Endothelial cell of umbilical vein (primary cell): ENCODE data around the gene CLOCK. TPM values are rescaled to one million over a fixed set of nuclear protein-coding genes. Genes with fewer than 3 reads are reported as not detected.

Source experiments
- BruUV-seq: library from RNA; stranded (reverse); fragments of 400-500 nt; replicated peaks from 2 replicates; lab custom pipeline; 2021; lab: Mats Ljungman, UMichigan
- CTCF ChIA-PET: fragments of 300-600, 350-600 bp; sonication (Branson Sonifier 250); formaldehyde crosslinking; loops from one replicate; lab custom pipeline; 2021; ENCODE audit warnings: antibody characterized with exemption, inconsistent platforms; lab: Charles Lee
- POLR2A ChIA-PET: fragments of 300-600, 350-600 bp; sonication (Branson Sonifier 250); formaldehyde crosslinking; loops from one replicate; lab custom pipeline; 2021; ENCODE audit warnings: antibody characterized with exemption, inconsistent platforms; lab: Charles Lee
- DNase-seq: peaks from one replicate; pipeline ENCODE4 v3.0.0-alpha.2; 2011; ENCODE audit warnings: low read depth, low spot score
- FAIRE-seq: peaks from 2 replicates; lab custom pipeline; 2011; peaks lifted over from hg19 to GRCh38; lab: Jason Lieb, UNC
- H2AFZ ChIP-seq: 2 replicates; pipeline ENCODE4 v1.6.0; 2012; ENCODE audit warnings: low read depth, low read length, control low read depth, inconsistent platforms
- H3K27ac ChIP-seq: 2 replicates; pipeline ENCODE4 v1.5.1; 2011; ENCODE audit warnings: low read depth, mild to moderate bottlenecking, control low read depth, low read length, moderate library complexity; ENCODE audit not compliant: insufficient read depth
- H3K27me3 ChIP-seq, 2 experiments: 2 replicates each; pipeline versions ENCODE4 v1.6.0 to v1.6.1; 2011; ENCODE audit warnings: low read length in 2 of 2, mixed read lengths in 1 of 2; ENCODE audit not compliant: control insufficient read depth in 2 of 2, insufficient read depth in 2 of 2
- H3K36me3 ChIP-seq, 2 experiments: 2 replicates in 1 of 2; 3 replicates in 1 of 2; pipeline ENCODE4 v1.5.1; 2011; ENCODE audit warnings: low read length in 2 of 2, mild to moderate bottlenecking in 1 of 2, moderate library complexity in 1 of 2; ENCODE audit not compliant: control insufficient read depth in 2 of 2, insufficient read depth in 2 of 2; ENCODE audit errors: extremely low read depth in 1 of 2
- H3K4me1 ChIP-seq: 3 replicates; pipeline ENCODE4 v1.5.1; 2011; ENCODE audit warnings: mild to moderate bottlenecking, low read length; ENCODE audit not compliant: control insufficient read depth, insufficient read depth; ENCODE audit errors: extremely low read depth
- H3K4me2 ChIP-seq: 2 replicates; pipeline ENCODE4 v1.6.1; 2011; ENCODE audit warnings: low read length, control low read depth, mixed read lengths; ENCODE audit not compliant: insufficient read depth
- H3K4me3 ChIP-seq, 3 experiments: fragments of 200-600 bp in 1 of 3; sonication (generic), shearing (Covaris generic) in 1 of 3; replicated peaks in 1 of 3; 2 replicates each; pipeline ENCODE4 v1.5.1; 2011 to 2016; ENCODE audit warnings: control low read depth in 3 of 3, low read length in 3 of 3, mild to moderate bottlenecking in 2 of 3, inconsistent platforms in 1 of 3, low read depth in 1 of 3, moderate library complexity in 1 of 3; ENCODE audit not compliant: insufficient read depth in 1 of 3
- H3K79me2 ChIP-seq: 2 replicates; pipeline ENCODE4 v1.6.0; 2012; ENCODE audit warnings: low read length, inconsistent platforms; ENCODE audit not compliant: control insufficient read depth, insufficient read depth
- H3K9ac ChIP-seq: replicated peaks from 2 replicates; pipeline ENCODE3; 2011; ENCODE audit warnings: low read length, control low read depth; ENCODE audit not compliant: insufficient read depth; ENCODE audit errors: extremely low read depth
- H3K9me1 ChIP-seq: replicated peaks from 3 replicates; pipeline ENCODE4 v1.6.0; 2011; ENCODE audit warnings: mild to moderate bottlenecking, low read length; ENCODE audit not compliant: control insufficient read depth, insufficient read depth; ENCODE audit errors: extremely low read depth
- H3K9me3 ChIP-seq: replicated peaks from 2 replicates; pipeline ENCODE4 v1.5.1; 2012; ENCODE audit warnings: low read length, inconsistent platforms; ENCODE audit not compliant: control insufficient read depth, insufficient read depth
- H4K20me1 ChIP-seq: replicated peaks from 2 replicates; pipeline ENCODE3; 2011; ENCODE audit warnings: mild to moderate bottlenecking, low read length; ENCODE audit not compliant: control insufficient read depth, insufficient read depth; ENCODE audit errors: extremely low read depth
- CTCF ChIP-seq, 2 donors: IDR thresholded peaks; 1 replicate in 1 of 2; 2 replicates in 1 of 2; pipeline ENCODE4 v1.5.1; 2011; ENCODE audit warnings: low read length in 2 of 2, mild to moderate bottlenecking in 2 of 2, moderate library complexity in 2 of 2, control low read depth in 1 of 2, inconsistent platforms in 1 of 2, low read depth in 1 of 2; ENCODE audit not compliant: insufficient read depth in 1 of 2; ENCODE audit errors: extremely low read depth in 1 of 2
- EZH2 ChIP-seq: IDR thresholded peaks from 2 replicates; pipeline ENCODE4 v1.6.1; 2012; ENCODE audit warnings: borderline replicate concordance, low read depth, mild to moderate bottlenecking, moderate library complexity, low read length, inconsistent platforms; ENCODE audit not compliant: severe bottlenecking
- FOS ChIP-seq: IDR thresholded peaks from 2 replicates; pipeline ENCODE4 v1.6.1; 2011; ENCODE audit warnings: mild to moderate bottlenecking, low read length, moderate library complexity, borderline replicate concordance; ENCODE audit not compliant: insufficient read depth
- GATA2 ChIP-seq: IDR thresholded peaks from 2 replicates; pipeline ENCODE4 v1.7.0; 2011; ENCODE audit warnings: low read depth, mild to moderate bottlenecking, moderate library complexity, mixed read lengths, low read length; ENCODE audit not compliant: insufficient read length, insufficient read depth
- JUN ChIP-seq: IDR thresholded peaks from 2 replicates; pipeline ENCODE4 v1.6.1; 2011; ENCODE audit warnings: borderline replicate concordance, low read depth; ENCODE audit not compliant: insufficient read length, insufficient read depth
- MYC ChIP-seq: IDR thresholded peaks from one replicate; pipeline ENCODE4 v1.6.1; 2011; ENCODE audit warnings: mild to moderate bottlenecking, low read depth, low read length
- POLR2A ChIP-seq: IDR thresholded peaks from 2 replicates; pipeline ENCODE4 v1.6.1; 2012; ENCODE audit warnings: low read depth, mild to moderate bottlenecking, control low read depth, low read length
- POLR2AphosphoS5 ChIP-seq: IDR thresholded peaks from 2 replicates; pipeline ENCODE4 v1.6.1; 2012; ENCODE audit warnings: low read depth, mild to moderate bottlenecking, control low read depth, low read length, moderate library complexity; ENCODE audit not compliant: insufficient read depth
- dilution Hi-C: fragments of 300-500 bp; cut with MboI; formaldehyde crosslinking; loops from one replicate; pipeline ENCODE4 v1.15.0; 2019; ENCODE audit warnings: low sequenced_read_pairs; ENCODE audit not compliant: extremely low pct_ligation_motif_present
- intact Hi-C: fragments of 100-400 bp; cut with micrococcal nuclease; formaldehyde crosslinking; loops from one replicate; pipeline ENCODE4 v1.10.0; 2022
- polyA plus RNA-seq, 4 experiments: library from polyadenylated mRNA; depleted of rRNA in 3 of 4; stranded (reverse) in 3 of 4; unstranded in 1 of 4; fragments of >200 nt; gene quantifications; 2 replicates each; pipeline versions ENCODE4 v1.2.1 to v1.2.3, GENCODE V29; 2011 to 2012; ENCODE audit warnings: missing spikeins in 1 of 4
- total RNA-seq: library from RNA; stranded (reverse); gene quantifications from 2 replicates; pipeline ENCODE4 v1.2.3, GENCODE V29; 2021
- TF ChIP-seq, protein P1 (sequence below): IDR thresholded peaks from 2 replicates; pipeline ENCODE4 v1.6.1; 2011; ENCODE audit not compliant: insufficient read depth, insufficient read length

CLOCK gene
- total and polyA plus RNA-seq, 2 donors (not counting 3 experiments of a cell fraction or from before 2014, with no cell fraction given), result 7.5 to 23.8 TPM

GRCh38 chr4:55424791-55425190 lies 121.9 kb downstream of the CLOCK start:
- FAIRE-seq, result no peak
- Histone ChIP-seq H3K4me2 (no peak overlapping the region), H3K9me3 (no peaks in the 10 kb centered on the region), H3K9ac (no peak overlapping the region), H3K4me1 (no peaks in the 10 kb centered on the region), H3K9me1 (no peaks in the 10 kb centered on the region), H2AFZ (no peak overlapping the region), H3K79me2 (peaks cover 31% of the 10 kb centered on the region), H3K36me3 (peaks cover 28 to 60% of the 10 kb centered on the region in 2 experiments), H3K27ac (no peak overlapping the region), H4K20me1 (peaks cover 4% of the 10 kb centered on the region), H3K4me3 (no peak overlapping the region), H3K27me3 (no peaks in the 10 kb centered on the region)
- POLR2A ChIA-PET, result no interaction called here
- CTCF ChIA-PET, result interaction anchor here (1.6 kb wide), 1 partner anchor 454 kb away, joined by 3 read pairs; no protein-coding TSS in a partner anchor
- intact Hi-C loops (no loop called here), dilution Hi-C loops (no loop called here)
- TF ChIP-seq MYC (no peak), POLR2AphosphoS5 (no peak), FOS (no peak), EZH2 (no peak), GATA2 (no peak), CTCF (IDR thresholded peaks at IDR 0.05; ENCODE audit: extremely low read depth in 1 of 2, insufficient read depth in 1 of 2, low read depth in 1 of 2, low read length in 2 of 2) (no peak), POLR2A (no peak), JUN (no peak)
- TF ChIP-seq, protein P1, sequence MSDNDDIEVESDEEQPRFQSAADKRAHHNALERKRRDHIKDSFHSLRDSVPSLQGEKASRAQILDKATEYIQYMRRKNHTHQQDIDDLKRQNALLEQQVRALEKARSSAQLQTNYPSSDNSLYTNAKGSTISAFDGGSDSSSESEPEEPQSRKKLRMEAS, result no peak
- BruUV-seq, result no TSS peak
- no peak for DNase-seq
